ENCODE results near the gene TMTC1.

Gene TMTC1

DNA sequence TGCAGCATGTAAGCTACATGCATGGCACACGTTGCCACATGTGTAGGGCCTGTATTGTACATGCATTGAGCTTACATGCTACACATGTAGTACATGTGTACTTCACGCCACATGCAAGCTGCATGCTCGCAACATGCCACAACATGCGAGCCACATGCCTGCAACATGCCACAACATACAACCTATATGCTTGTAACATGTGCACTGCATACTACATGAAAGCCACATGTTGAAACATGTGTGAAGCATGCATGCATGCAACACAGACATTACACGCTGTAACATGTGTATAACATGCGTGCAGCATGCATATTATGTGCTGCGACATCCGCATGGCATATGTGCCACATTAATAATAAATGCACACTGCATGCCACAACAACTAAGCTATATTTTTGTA, 9.1 kb upstream of the TMTC1 start:
- Histone ChIP-seq H3K9me3 (ENCODE audit: control insufficient read depth, insufficient read depth, low read length) (peaks cover 8% of the 10 kb centered on the region; the same call in 1 of the 2 replicates), H3K4me1 (ENCODE audit: insufficient read depth, low read length) (peaks cover 21% of the 10 kb centered on the region), H3K9ac (ENCODE audit: low read depth, low read length) (no peak overlapping the region), H3K36me3 (ENCODE audit: insufficient read depth, low read length) (no peaks in the 10 kb centered on the region)

GRCh38 chr12:29792132-29792531, 8.4 kb upstream of the TMTC1 start:
- no peaks in the 10 kb centered on the region for H3K36me3 ChIP-seq (ENCODE audit: insufficient read depth, low read length)
- no peak overlapping the region for H3K9ac ChIP-seq (ENCODE audit: low read depth, low read length)
- peaks cover 17% of the 10 kb centered on the region for H3K4me1 ChIP-seq (ENCODE audit: insufficient read depth, low read length)
- peaks cover 8% of the 10 kb centered on the region; the same call in 1 of the 2 replicates for H3K9me3 ChIP-seq (ENCODE audit: control insufficient read depth, insufficient read depth, low read length)

GRCh38 chr12:29782871-29783772, 620 bp downstream of the TMTC1 start:
- H3K4me1 ChIP-seq (ENCODE audit: insufficient read depth, low read length), result peaks cover 9% of the 10 kb centered on the region; the same call in 1 of the 2 replicates
- no peaks in the 10 kb centered on the region for H3K36me3 ChIP-seq (ENCODE audit: insufficient read depth, low read length)
- 0 out of 2 replicates have a peak, but pooled peaks cover 2% of the 10 kb centered on the region for H3K9me3 ChIP-seq (ENCODE audit: control insufficient read depth, insufficient read depth, low read length)
- peak overlapping the region; percentile 82 for H3K9ac ChIP-seq (ENCODE audit: low read depth, low read length)

DNA sequence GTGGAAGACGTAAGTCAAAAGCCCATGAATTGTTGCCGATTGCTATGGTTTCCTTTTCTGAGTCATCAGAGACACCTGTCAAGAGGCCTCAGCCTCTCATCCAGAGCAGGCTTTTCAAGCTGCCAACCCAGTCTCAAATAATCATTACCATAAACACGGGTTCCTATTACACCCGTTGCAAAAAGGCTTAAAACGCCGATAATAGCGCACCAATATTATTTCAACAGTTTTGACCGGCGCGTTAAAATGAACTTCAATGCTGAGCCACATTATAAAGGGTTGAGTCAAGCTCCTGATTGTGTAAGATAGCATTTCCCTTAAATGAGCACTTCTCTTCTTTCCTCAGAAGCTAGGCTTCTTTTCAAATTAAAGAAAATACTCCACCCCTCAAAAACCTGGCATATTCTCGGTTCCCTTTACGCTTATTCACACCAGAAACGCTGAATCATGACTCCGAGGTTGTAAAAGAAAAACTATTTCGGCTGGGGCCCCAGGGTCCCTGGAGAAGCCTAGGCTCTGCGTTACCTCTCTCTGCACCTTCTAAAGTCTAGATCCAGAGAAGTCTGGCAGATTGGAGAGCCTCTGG, 1.4 kb downstream of the TMTC1 start:
- H3K9me3 ChIP-seq (ENCODE audit: control insufficient read depth, insufficient read depth, low read length), result 0 out of 2 replicates have a peak, but pooled peaks cover 2% of the 10 kb centered on the region
- H3K9ac ChIP-seq (ENCODE audit: low read depth, low read length), result peak overlapping the region; percentile 82
- no peaks in the 10 kb centered on the region for H3K36me3 ChIP-seq (ENCODE audit: insufficient read depth, low read length)
- H3K4me1 ChIP-seq (ENCODE audit: insufficient read depth, low read length), result peaks cover 9% of the 10 kb centered on the region; the same call in 1 of the 2 replicates

DNA sequence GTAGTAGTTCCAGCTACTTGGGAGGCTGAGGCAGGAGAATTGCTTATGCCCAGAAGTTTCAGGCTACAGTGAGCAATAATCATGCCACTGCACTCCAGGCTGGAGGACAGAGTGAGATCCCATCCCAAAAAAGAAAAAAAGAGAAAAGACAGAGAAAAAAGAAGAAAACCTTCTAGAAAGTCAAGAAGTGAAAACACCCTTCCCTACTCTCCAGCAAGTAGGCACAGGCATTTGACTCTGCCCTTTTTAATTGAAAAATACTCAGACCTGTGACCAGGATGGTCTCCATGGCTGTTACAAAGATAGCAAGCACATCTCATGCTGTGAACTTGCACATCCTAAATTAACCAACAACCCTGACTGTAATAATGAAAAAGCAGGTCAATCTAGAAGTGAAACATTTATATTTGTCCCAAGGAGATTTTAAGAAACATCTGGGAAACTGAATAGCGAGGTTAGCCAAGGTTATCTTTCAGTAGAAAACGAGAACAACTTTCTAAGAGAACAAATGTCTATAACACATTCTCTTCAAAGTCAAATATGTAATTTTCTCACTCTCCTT, 2.0 kb downstream of the TMTC1 start:
- Histone ChIP-seq H3K4me1 (ENCODE audit: insufficient read depth, low read length) (peaks cover 9% of the 10 kb centered on the region; the same call in 1 of the 2 replicates), H3K9me3 (ENCODE audit: control insufficient read depth, insufficient read depth, low read length) (0 out of 2 replicates have a peak, but pooled peaks cover 2% of the 10 kb centered on the region), H3K36me3 (ENCODE audit: insufficient read depth, low read length) (no peaks in the 10 kb centered on the region), H3K9ac (ENCODE audit: low read depth, low read length) (peak overlapping the region; percentile 82; the same call in 1 of the 2 replicates)

DNA sequence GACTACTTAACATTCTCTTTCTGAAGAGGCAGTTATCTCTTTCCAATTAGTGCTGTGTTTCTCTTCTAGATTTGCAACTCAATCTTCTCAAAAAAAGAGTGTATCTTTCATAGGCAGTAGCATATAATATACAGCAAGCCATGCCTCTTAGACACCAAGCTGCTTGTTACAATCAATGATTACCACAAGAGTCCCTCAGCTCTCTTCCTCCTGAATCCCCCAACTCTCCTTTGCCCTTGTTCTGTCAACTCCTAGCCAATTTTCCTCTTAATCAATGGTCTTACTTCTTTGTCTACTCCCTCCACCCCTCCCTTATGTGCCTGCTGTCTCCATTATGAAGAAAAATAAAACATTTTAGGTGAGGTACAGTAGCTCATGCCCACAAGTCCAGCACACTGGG, 2.6 kb downstream of the TMTC1 start:
- H3K9ac ChIP-seq (ENCODE audit: low read depth, low read length), result no peak overlapping the region
- peaks cover 9% of the 10 kb centered on the region; the same call in 1 of the 2 replicates for H3K4me1 ChIP-seq (ENCODE audit: insufficient read depth, low read length)
- H3K9me3 ChIP-seq (ENCODE audit: control insufficient read depth, insufficient read depth, low read length), result 0 out of 2 replicates have a peak, but pooled peaks cover 2% of the 10 kb centered on the region
- H3K36me3 ChIP-seq (ENCODE audit: insufficient read depth, low read length), result no peaks in the 10 kb centered on the region

- no peak overlapping the region for H3K9ac ChIP-seq (ENCODE audit: low read depth, low read length)
Observed at GRCh38 chr12:29780084-29780483, 3.7 kb downstream of the TMTC1 start.

GRCh38 chr12:29778531-29778930, 5.2 kb downstream of the TMTC1 start:
- Histone ChIP-seq H3K9ac (ENCODE audit: low read depth, low read length) (no peak overlapping the region), H3K36me3 (ENCODE audit: insufficient read depth, low read length) (no peaks in the 10 kb centered on the region; the same call in 1 of the 2 replicates), H3K9me3 (ENCODE audit: control insufficient read depth, insufficient read depth, low read length) (peaks cover 18% of the 10 kb centered on the region), H3K4me1 (ENCODE audit: insufficient read depth, low read length) (0 out of 2 replicates have a peak, but pooled peaks cover 4% of the 10 kb centered on the region)

More at GRCh38 chr12:29780084-29780483, 3.7 kb downstream of the TMTC1 start:
- no peaks in the 10 kb centered on the region for H3K36me3 ChIP-seq (ENCODE audit: insufficient read depth, low read length)
- H3K9me3 ChIP-seq (ENCODE audit: control insufficient read depth, insufficient read depth, low read length), result peaks cover 12% of the 10 kb centered on the region
- H3K4me1 ChIP-seq (ENCODE audit: insufficient read depth, low read length), result peaks cover 8% of the 10 kb centered on the region; the same call in 1 of the 2 replicates

- no peaks in the 10 kb centered on the region; the same call in 1 of the 2 replicates for H3K36me3 ChIP-seq (ENCODE audit: insufficient read depth, low read length)
- no peaks in the 10 kb centered on the region for H3K4me1 ChIP-seq (ENCODE audit: insufficient read depth, low read length)
- no peak overlapping the region for H3K9ac ChIP-seq (ENCODE audit: low read depth, low read length)
- H3K9me3 ChIP-seq (ENCODE audit: control insufficient read depth, insufficient read depth, low read length), result peaks cover 16% of the 10 kb centered on the region
Observed at GRCh38 chr12:29773076-29773475, 10.7 kb downstream of the TMTC1 start.

DNA sequence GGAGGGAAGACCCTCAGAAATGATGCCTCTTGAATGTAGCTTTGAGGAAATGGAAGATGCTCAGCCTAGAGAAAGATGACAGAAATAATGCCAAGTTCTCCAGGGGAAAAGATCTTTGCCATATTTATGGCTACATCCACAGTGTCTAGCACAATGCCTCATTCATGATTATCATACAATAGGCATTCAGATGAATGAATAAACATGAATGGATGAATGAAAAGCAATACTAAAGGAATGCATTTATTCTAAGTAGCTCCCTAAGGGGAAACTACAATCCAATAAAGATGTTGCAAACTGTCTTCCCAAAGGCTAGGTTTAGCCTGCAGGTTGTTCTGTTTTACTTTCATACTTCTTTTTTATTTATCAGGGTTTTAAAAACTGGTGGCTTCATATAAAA, 12.0 kb downstream of the TMTC1 start:
- no peak overlapping the region for H3K9ac ChIP-seq (ENCODE audit: low read depth, low read length)
- H3K4me1 ChIP-seq (ENCODE audit: insufficient read depth, low read length), result no peaks in the 10 kb centered on the region
- H3K9me3 ChIP-seq (ENCODE audit: control insufficient read depth, insufficient read depth, low read length), result peaks cover 16% of the 10 kb centered on the region
- no peaks in the 10 kb centered on the region; the same call in 1 of the 2 replicates for H3K36me3 ChIP-seq (ENCODE audit: insufficient read depth, low read length)

GRCh38 chr12:29771165-29771564, 12.6 kb downstream of the TMTC1 start:
- H3K9ac ChIP-seq (ENCODE audit: low read depth, low read length), result no peak overlapping the region
- H3K4me1 ChIP-seq (ENCODE audit: insufficient read depth, low read length), result no peaks in the 10 kb centered on the region
- no peaks in the 10 kb centered on the region; the same call in 1 of the 2 replicates for H3K36me3 ChIP-seq (ENCODE audit: insufficient read depth, low read length)
- peaks cover 16% of the 10 kb centered on the region for H3K9me3 ChIP-seq (ENCODE audit: control insufficient read depth, insufficient read depth, low read length)

- Histone ChIP-seq H3K4me1 (ENCODE audit: insufficient read depth, low read length) (no peaks in the 10 kb centered on the region), H3K9ac (ENCODE audit: low read depth, low read length) (no peak overlapping the region), H3K36me3 (ENCODE audit: insufficient read depth, low read length) (no peaks in the 10 kb centered on the region; the same call in 1 of the 2 replicates), H3K9me3 (ENCODE audit: control insufficient read depth, insufficient read depth, low read length) (peaks cover 1% of the 10 kb centered on the region; the same call in 1 of the 2 replicates)
Observed at GRCh38 chr12:29769162-29769858, 14.4 kb downstream of the TMTC1 start.

- H3K9ac ChIP-seq (ENCODE audit: low read depth, low read length), result no peak overlapping the region
- H3K4me1 ChIP-seq (ENCODE audit: insufficient read depth, low read length), result peaks cover 4% of the 10 kb centered on the region; the same call in 1 of the 2 replicates
- no peaks in the 10 kb centered on the region for H3K9me3 ChIP-seq (ENCODE audit: control insufficient read depth, insufficient read depth, low read length)
- no peaks in the 10 kb centered on the region for H3K36me3 ChIP-seq (ENCODE audit: insufficient read depth, low read length)
Observed at GRCh38 chr12:29768372-29768771, 15.4 kb downstream of the TMTC1 start.

- no peak overlapping the region for H3K9ac ChIP-seq (ENCODE audit: low read depth, low read length)
Observed at GRCh38 chr12:29763301-29763683, 20.4 kb downstream of the TMTC1 start.

More at GRCh38 chr12:29763301-29763683, 20.4 kb downstream of the TMTC1 start:
- Histone ChIP-seq H3K36me3 (ENCODE audit: insufficient read depth, low read length) (no peaks in the 10 kb centered on the region), H3K9me3 (ENCODE audit: control insufficient read depth, insufficient read depth, low read length) (no peaks in the 10 kb centered on the region), H3K4me1 (ENCODE audit: insufficient read depth, low read length) (peaks cover 7% of the 10 kb centered on the region; the same call in 1 of the 2 replicates)
